T-helper 1 cell treated with Interleukin-12 subunit alpha and Interleukin-12 subunit beta and Interleukin-4 antibody, amounts not matched to agents 30 ng/mL and 1 ng/mL, for 36 hours (primary cell): ENCODE measurements around the gene HAP1. TPM values are rescaled to one million over a fixed set of nuclear protein-coding genes. Genes with fewer than 3 reads are reported as not detected.
"Not testable (repeated sequence)": the region's sequence is repeated elsewhere in the genome, so short reads cannot be mapped to it uniquely, and the experiment has no call there.

Experiments used
- intact Hi-C: fragments of 100-400 bp; cut with micrococcal nuclease; formaldehyde crosslinking; loops from one replicate; pipeline ENCODE4 v1.15.1; 2024
- total RNA-seq: library from RNA; stranded (reverse); gene quantifications from 2 replicates; pipeline ENCODE4 v1.2.3, GENCODE V29; 2022

HAP1 gene
- total RNA-seq, 1 donor from 2014 or later = 0.05 TPM

- intact Hi-C loops = no loop called here
Observed at GRCh38 chr17:41728056-41728455, 6.4 kb downstream of the HAP1 start.

DNA sequence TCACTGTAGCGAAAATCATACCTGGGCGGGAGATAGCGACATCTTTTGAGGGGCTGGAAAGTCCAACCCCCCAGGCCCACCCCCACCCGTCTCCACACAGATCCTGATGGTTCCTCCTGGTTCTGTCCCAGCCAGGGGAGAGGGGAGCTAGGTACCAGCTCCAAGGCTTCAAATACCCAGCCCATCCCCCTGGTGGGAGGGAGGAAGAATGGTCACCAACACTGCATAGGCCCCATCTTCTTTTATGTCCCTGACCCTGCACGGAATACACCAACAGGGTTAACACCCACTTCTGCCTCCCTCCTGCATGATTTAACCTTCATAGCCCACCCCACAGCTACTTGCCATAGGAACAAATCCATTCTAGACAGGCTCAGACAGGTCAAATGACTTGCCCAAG is 9.3 kb downstream of the HAP1 start:
- intact Hi-C loops = no loop called here

GRCh38 chr17:41724476-41725050 is 9.9 kb downstream of the HAP1 start:
- intact Hi-C loops = no loop called here

- intact Hi-C loops = no loop called here
Observed at GRCh38 chr17:41723801-41724475, 10.5 kb downstream of the HAP1 start.

- intact Hi-C loops = no loop called here
Observed at GRCh38 chr17:41722231-41722630, 12.2 kb downstream of the HAP1 start.

- intact Hi-C loops = no loop called here
Observed at GRCh38 chr17:41718287-41718645, 16.2 kb downstream of the HAP1 start.

GRCh38 chr17:41717408-41718286 is 16.8 kb downstream of the HAP1 start:
- intact Hi-C loops = no loop called here

GRCh38 chr17:41711669-41712400 is 22.6 kb downstream of the HAP1 start, which contains the start of gene GAST:
GAST (plus strand) TSS chr17:41712331; CDS start chr17:41715437, 3,106 bp downstream.
- intact Hi-C loops = no loop called here

DNA sequence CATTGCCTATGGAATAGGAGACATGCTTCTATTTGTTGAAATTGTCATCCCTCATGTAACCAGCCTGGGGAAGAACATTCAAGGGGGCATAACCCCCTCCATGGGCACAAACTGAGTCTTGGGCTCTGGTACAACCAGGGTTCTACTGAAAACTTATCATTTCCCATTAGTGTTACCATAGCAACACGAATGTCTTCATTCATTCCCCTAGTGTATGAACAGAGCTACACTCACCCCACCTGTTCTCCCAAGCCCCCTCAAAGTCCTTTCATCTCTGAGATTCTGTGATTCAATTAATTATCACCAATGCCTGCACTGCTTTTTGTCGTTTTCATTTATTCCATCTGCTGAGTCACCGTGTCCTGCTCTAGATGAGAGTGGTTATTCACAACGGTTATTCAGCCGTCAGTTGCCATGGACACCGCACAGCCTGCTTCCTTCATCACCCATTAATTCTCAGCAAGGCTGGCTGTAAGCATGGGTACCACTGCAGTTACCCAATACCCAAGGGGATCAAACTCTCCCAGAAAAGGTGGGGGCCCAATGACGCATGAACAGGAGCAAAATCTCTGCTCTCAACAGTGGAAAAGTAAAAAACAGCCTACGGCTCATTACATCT is 23.9 kb downstream of the HAP1 start:
- intact Hi-C loops = no loop called here

DNA sequence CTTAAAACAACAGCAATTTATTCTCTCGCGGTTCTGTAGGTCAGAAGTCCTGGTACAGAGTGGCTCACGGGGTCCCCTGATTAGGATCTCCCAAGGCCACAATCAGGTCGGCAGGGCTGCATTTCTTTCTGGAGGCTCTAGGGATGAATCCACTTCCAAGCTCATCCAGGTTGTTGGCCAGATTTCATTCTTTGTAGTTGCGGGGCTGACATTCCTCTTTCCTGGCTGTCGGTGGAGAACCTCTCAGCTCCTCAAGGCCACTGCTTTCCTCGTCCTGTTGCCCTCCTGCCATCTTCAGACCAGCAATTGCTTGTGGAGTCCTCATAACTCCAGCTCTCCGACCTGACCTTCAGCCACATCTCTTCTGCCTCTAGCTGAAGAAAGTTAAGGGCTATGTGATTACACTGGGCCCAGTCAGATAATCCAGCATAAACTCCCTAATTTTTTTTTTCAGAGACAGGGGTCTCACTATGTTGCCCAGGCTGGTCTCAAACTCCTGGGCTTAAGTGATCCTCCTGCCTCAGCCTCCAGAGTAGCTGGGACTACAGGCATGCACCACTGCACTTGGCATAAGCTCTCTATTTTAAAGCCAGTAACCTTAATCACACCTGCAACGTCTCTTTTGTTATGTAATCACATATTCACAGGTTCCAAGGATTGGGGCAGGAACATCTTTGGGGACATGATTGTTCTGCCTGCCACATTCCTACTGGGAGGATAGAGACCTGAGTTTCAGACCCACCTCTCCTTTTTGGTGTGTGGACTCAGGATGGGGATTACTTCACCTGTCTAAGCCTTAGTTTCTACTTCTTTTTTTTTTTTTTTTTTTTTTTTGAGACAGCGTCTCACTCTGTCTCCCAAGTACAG is 26.4 kb downstream of the HAP1 start:
- intact Hi-C loops = no loop called here

- intact Hi-C loops = no loop called here
Observed at GRCh38 chr17:41705271-41705991, 29.0 kb downstream of the HAP1 start.

GRCh38 chr17:41702712-41703111 is 31.7 kb downstream of the HAP1 start:
- intact Hi-C loops = no loop called here

DNA sequence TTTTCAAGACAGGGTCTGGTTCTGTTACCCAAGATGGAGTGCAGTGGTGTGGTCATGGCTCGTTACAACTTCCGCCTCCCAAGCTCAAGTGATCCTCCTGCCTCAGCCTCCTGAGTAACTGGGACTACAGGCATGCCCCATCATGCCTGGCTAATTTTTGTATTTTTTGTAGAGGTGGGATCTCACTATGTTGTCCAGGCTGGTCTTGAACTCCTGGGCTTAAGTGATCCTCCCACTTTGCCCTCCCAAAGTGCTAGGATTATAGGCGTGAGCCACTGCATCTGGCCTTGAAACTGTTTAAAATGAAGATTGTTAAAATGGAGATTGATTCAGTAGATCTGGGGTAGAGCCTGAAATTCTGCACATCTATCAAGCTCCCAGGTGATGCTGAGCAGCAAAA is 33.6 kb downstream of the HAP1 start:
- intact Hi-C loops = not testable (repeated sequence)

DNA sequence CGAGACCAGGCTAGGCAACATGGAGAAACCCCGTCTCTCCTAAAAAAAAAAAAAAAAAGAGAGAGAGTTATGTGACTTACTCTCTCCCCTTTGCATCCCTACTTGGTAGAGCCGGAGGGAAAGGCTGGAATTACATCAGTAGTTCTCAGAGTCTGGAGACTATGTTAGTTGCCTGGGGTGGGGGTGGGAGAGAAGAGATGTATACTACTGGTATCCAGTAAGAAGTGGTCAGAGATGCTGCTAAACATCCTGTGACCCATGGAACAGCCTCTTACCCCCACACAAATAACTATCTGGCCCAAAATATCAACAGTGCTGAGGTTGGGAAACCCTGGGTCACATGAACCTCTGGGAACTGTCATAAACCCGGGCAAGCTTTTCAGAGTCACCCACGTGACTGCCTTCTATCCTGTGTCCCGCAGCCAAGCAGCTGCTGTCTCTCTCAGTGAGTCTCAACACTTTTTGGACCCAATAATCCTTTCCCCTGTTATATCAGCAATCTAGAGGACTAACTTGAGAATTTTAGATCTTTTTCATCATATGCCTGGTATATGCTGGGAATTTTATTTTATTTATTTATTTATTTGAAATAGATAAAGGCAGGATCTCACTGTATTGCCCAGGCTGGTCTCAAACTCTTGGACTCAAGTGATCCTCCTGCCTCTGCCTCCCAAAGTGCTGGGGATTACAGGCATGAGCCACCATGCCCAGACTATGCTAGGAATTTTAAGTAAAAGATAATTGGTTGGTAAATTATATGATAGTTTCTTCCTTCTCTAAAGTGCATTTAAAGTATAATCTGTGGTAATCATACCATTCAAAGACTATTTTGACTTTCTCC is 37.1 kb downstream of the HAP1 start:
- intact Hi-C loops = no loop called here

DNA sequence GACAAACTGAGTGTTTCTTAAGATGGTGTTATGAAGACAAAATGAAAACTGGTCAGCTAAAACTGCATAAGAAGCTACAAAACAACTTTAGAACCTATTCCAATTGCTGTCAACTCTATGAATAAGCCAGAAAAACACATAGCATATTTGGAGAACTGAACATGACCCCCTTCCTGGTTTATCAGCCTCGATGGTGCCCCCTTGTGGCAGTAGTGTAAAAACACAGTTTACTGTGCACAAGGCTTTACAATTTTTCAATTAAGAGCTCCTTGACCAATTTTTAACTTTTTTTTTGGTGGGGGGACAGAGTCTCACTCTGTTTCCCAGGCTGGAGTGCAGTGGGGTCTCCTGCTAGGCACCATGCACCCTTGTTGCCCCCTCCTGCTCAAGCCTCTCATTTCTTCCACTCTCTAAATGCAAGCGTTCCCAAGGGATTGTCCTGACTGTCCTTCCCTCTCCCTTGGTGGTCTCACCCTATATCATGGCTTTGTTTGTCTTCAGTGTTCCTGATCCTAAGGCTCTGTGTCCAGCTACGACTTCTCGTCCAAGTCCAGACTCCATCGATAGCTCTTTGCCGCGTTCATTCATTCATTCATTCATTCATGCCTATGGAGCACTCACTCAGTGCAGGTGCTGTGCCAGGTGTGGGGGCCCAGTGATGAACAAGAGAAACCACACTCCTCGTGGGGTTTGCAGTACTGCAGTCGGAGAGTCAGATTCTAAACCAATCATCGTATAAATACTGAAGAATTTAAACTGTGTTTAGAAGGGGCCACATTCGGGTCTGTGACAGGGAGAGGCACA is 38.3 kb downstream of the HAP1 start:
- intact Hi-C loops = loop anchor here (1.0 kb wide), 2 partner anchors 42 to 48 kb away; no protein-coding TSS in a partner anchor

DNA sequence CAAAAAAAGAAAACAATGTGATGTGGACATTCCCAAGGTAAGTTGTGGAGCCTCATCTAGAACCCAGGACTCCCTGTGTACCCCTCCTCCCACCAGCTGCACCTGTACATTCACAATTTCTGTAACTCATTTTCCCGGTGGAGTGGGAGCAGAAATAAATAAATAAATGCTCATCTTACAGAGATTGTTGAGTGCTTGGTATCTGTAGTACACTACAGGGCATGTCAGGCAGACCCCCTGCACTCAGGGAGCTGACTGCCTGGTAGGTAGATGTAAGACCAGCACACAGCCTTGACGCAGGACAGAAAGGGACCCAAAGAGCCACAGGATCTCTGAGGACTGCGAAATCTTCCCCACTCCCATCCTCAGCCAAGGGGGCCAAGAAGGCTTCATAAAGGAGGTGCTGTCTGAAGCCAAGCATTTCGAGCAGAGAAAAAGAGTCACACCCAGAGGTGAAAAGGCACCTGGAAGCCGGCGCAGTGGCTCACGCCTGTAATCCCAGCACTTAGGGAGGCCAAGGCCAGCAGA is 39.2 kb downstream of the HAP1 start:
- intact Hi-C loops = no loop called here

- intact Hi-C loops = no loop called here
Observed at GRCh38 chr17:41692722-41693521, 41.5 kb downstream of the HAP1 start.
